Right hindlimb (tissue), 1 donor: ENCODE measurements around the gene PTHLH.

Experiments
- DNase-seq: peaks from one replicate; pipeline ENCODE4 v3.0.0-alpha.2; 2018

Gene PTHLH

GRCh38 chr12:27934276-27934675 is 38.3 kb downstream of the PTHLH start:
- no peak for DNase-seq

DNA sequence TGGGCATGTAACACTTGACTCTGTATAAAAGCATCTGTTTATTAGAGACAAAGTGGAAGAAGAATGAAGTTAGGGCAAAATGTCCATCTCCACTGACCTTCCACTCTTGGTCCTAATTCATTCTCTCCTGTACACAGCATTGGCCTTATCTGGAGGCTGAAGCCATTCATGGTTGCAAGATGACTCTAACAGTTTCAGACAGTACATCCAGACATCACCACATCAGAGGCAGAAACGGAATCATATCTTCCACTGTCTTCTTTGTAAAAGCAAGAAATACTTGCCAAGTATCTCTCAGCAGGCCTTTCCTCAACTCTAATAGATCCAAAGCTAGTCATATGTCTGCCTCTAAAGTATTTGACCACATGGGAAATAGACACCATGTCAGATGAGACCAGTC is 41.1 kb downstream of the PTHLH start:
- DNase-seq = no peak

DNA sequence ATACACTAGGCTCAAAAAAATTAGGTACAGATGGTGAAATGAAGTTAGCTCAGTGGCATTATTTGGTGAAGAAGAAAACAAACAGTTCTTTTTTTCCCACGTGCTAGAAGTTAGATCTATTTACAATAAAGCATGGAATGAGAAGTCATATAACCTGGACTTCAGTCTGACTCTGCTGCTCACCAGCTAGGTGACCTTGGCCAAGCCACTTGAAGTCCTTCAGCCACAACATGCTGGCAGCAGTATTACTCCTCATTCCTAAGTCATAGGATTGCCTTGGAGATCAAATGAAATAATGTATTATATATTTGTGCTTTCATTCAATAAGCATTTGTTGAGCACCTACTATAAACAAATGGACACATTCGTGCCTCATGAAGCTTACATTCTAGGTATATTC is 45.2 kb downstream of the PTHLH start:
- DNase-seq = no peak

- DNase-seq = no peak
These were observed 48.0 kb downstream of the PTHLH start for GRCh38 chr12:27924350-27925135.

GRCh38 chr12:27922531-27923139 is 49.9 kb downstream of the PTHLH start:
- no peak for DNase-seq

DNA sequence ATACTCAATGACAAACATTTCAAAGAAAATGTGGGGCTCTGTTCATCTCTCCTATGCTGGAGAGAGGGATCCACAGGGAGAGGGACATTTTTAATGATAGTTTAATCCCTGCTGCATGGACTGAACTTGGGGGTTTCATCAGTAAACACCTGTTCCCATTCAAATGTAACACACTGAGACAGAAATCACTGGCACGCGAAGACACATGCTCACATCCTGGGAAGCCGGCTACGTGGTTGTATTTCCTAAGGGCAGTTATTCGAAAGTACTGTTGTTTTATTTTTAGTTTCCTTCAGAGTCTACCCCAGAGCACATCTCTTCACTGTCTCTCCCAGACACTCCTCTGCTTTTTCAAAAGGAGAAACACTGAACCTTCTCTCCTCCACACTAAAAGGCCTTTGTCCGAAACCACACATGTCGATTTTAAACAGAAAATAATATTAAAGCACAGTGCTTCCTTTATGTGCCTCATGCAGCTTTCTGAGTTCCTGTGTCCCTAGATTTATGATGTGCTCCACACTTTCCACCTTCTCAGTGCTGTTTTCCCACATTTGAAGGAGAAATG is 52.8 kb downstream of the PTHLH start:
- no peak for DNase-seq

DNA sequence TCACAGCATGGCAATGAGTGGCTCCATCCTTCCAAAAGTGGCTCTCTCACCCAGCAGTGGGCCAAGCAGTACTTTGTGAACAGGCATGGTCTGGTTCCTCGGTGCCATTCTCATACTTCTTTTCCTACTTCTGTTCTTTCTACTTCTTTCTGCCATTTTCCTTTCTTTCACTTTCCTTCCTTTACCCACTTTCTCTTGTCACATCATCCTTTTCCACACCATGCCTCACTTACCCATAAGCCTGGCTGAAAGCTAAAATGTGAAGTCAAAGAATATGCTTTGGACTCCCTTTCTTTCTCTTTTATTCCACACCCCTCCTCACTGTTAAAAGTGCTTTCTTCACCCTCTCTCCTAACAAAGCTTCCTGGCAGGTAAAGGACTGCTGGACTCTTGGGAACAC is 57.0 kb downstream of the PTHLH start:
- DNase-seq = no peak

- peak; percentile 58 for DNase-seq
These were observed 57.5 kb downstream of the PTHLH start for GRCh38 chr12:27915021-27915420.

DNA sequence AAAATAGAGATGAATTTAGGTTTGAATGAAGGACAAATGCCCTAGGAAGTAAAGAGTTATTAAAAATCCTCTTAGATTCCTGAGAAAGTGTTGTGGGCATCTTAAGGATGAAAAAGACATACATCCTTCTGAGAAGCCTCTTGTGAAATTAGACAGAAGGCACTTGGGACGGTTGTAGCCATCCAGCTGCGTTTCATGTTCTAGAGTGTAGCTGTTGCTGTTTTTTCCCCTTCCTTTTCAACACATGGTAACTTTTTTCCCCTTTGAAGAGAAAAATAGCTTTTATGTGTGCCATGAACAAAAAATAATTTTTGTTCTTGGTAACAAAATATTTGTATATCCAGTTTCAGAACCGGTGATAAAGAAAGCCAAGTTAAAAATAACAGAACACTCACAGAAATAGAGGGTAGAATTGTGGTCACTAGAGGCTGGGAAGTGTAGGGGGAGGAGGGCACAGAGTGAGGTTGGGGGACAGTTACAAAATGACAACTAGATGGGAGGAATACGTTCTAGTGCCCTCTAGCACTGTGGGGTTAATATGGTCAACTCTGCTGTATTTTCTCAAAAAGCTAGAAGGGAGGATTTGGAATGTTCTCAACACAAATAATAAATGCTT is 58.4 kb downstream of the PTHLH start:
- no peak for DNase-seq

GRCh38 chr12:27911397-27911796 is 61.1 kb downstream of the PTHLH start:
- no peak for DNase-seq
